Activated CD4-positive, alpha-beta T cell treated with anti-CD3 and anti-CD28 coated beads for 1 hour (primary cell): ENCODE measurements around the gene PFKP.

ENCODE experiments used
- DNase-seq: peaks from one replicate; pipeline ENCODE4 v3.0.0-alpha.2; 2020

Gene PFKP

DNA sequence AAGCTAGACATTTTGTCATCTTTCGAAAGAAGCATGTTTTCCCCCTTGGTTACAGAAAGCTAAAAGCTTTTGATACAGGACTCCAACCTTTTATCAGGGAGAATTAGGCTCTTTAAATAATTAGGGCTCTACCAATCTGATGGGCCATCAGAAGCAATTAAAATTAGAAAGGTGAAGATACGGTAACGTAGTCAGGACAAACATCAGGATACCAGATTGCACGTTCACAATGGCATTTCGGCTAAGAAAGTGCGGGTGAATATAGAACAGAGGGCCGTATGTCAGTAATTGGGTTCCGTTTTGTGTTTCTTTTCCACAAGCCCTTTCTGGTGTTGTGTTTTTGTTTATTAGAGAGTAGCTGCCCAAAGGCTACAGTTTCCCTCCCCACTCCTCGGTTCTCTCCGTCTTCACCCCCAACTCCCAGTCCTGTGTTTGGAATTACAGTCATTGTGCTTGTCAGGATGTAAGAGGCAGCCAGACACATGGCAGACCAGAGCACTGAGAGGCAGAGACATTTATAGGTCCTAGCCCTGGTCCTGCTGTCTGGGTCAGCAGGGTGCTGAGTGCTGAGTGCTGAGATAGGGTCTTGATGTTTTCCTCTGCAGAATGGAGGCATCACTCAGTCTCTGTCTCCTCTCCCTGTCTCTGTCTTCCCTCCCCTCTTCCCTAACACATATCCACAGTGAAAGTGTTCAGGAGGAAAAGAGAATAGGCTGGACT lies 5.5 kb downstream of the PFKP start:
- DNase-seq, result no peak

DNA sequence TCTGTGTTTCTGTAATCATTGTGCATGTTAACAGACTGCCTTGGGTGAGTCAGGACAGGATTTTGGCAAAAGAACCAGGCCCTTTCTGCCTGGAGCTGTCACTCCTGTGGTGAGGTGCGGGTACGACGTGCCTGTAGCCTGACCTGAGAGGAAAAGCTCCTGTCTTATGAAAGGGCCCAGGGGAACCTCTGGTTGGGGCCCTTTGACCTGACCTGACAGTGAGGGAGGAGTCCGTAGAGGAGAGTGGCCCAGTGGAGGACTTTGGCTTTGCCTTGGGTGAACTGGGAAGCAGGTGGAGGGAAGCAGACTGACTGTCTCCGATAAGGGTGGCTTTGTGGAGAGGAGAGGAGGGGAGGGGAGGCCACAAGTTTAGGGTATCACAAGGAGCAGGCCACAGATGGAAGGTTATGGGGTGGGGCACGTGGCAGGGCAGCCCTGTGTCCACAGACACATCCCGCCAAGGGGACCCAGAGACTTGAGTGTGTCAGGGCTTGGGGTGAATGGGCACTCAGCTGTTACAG lies 6.9 kb downstream of the PFKP start:
- no peak for DNase-seq

DNA sequence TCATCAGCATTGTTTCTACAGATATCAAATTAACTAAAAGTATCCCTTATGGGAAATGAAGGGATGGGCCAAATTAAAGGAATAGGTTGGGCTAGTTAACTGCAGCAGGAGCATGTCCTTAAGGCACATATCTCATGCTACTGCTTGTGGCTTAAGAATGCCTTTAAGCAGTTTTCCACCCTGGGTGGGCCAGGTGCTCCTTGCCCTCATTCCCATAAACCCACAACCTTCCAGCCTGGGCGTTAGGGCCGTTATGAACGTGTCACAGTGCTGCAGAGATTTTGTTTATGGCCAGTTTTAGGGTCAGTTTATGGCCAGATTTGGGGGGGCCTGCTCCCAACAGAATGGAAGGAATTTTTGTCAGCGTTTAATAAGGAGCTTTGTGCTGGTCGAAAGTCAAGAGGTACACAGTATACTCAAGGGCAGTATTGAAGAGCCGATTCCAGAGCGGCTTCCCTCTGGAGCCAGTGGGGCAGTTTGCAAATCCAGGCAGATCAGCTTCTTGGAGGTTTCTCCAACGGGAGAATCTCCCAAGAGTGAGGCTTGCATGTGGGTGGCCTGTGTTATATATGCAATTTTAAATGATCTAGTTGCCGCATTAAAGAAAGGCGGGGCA lies 7.7 kb downstream of the PFKP start:
- no peak for DNase-seq

- DNase-seq, result no peak
Measured at GRCh38 chr10:3076138-3076537, 8.8 kb downstream of the PFKP start.

GRCh38 chr10:3077509-3077908 lies 10.2 kb downstream of the PFKP start:
- no peak for DNase-seq

GRCh38 chr10:3077940-3078630 lies 10.7 kb downstream of the PFKP start:
- DNase-seq, result no peak

- DNase-seq, result no peak
Measured at GRCh38 chr10:3081383-3081981, 14.1 kb downstream of the PFKP start.

GRCh38 chr10:3082290-3082689 lies 14.9 kb downstream of the PFKP start:
- no peak for DNase-seq

GRCh38 chr10:3085785-3086567 lies 18.6 kb downstream of the PFKP start:
- DNase-seq, result no peak

DNA sequence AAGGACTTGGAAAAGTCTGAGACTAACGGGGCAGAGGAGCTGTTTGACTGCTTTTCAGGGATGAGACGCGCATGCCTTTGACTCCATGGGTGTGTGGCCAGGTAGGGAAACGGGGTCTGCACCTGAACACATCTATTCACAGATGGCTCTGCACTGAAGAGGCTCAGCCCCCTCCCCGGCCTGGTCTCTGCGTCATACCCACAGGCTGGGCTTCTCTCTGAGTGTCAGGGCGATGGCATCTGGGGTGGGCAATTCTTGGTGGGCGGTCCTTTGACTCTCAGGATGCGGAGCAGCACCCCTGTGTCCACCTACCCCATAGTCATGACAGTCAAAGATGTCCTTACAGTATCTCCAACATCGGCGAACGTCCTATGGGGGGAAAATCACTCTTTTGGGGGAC lies 23.0 kb downstream of the PFKP start:
- no peak for DNase-seq

DNA sequence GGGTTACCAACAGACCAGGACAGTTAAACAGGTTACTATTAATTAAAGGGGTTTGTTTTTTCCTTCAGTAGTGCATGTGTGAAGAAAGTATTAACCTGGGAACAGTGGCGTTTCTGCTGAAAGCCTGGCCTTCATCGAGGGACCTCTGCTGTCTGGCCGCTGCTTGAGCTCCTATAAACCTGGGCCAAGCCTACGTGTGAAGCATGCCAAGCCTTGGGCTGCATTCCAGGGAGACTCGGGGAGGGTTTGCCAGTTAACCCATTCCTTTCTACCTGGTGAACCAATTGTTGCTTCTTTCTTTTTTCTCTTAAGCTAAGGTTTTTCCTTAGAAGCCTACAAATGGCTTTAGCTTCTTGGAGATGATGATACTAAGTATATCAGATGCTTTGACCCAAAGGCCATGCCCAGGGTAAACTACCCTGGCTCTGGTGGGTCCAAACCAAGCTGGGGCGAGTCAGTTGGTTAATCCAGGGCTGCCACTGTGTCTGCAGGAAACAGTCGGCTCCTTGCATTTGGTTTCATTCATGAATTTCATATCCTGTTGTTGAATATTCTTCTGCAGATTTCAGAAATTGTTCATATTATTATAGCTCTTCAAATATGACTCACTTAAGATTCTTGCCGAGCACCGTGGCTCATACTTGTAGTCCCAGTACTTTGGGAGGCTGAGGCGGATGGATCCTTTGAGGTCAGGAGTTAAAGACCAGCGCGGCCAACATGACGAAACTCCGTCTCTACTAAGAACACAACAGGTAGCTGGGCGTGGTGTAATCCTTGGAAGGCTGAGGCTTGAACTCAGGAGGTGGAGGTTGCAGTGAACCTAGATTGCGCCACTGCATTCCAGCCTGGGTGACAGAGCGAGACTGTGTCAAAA lies 23.8 kb downstream of the PFKP start:
- DNase-seq, result no peak

GRCh38 chr10:3091921-3092320 lies 24.6 kb downstream of the PFKP start:
- no peak for DNase-seq

GRCh38 chr10:3093996-3094395 lies 26.6 kb downstream of the PFKP start:
- DNase-seq, result no peak

- no peak for DNase-seq
Measured at GRCh38 chr10:3094609-3095036, 27.3 kb downstream of the PFKP start.

DNA sequence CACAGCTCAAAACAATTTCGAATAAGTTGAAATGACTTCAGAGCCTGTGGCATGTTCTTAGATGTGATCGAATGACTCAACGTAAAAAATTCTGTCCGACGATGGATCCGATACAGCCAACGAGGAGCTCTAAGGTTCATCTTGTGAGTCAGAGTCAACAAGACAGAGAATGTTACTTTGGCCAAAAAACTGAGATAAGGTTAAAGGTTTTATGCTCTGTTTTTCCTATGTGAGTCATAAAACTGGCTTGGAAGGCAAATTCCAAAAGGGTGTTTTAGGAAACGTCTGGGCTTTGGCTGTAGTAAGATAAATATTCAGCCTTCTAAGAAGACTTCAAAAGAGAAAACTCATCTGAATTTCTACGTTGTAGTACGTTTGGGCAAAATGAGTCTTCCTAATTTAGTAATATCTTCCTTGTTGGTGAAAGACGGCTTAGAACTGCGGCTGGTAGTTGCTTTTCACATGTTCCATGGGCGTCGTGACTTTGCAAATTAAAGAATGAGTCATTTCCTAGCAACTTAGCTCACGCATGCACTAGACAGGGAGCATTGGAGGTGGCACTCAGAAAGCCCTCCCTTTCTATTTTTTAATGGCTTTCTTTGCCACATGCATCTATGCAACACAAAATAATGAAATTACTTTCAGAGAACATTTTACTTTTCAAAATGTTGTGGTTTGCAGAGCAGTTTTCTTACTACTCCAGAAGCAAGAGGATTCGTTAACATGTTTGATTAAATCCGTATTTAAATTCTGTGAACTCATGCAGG lies 28.2 kb downstream of the PFKP start:
- DNase-seq, result no peak

DNA sequence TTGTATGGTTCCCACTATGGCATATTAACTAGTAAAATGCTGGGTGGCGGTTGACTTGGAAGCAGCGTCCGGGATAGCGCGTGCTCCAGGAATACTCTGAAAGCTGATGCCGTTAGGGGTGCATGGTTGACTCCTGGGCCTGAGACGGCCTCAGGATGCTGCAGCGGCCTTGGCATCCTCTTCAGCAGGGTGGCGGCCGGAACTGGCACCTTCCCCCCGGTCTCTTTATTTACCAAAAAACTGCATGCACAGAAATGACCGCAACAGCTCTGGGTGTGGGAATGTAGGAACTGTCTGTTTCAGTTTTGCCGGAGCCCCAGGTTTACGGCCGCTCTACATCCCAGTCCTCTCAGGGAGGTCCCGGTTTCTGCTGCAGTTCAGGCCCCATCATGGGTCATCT lies 28.8 kb downstream of the PFKP start:
- no peak for DNase-seq

GRCh38 chr10:3097160-3097559 lies 29.8 kb downstream of the PFKP start:
- no peak for DNase-seq

DNA sequence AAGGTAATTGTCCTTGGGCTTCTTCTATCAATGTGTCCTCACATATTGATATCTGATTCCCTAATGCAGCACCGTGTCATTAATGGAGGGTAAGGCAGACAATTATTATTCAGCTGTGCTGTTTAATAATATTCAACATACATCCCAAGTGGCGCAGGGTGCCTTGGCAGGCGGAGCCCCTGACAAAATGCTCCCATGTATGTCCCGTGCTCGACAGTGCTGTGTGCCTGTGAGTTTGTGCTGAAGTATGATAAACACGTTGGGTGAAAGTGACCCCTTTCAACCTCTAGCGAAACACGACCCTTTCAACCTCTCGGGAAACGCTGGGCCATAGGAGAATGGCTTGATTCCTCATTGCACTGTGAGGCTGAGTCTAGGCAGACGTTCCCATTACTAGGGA lies 31.3 kb downstream of the PFKP start:
- no peak for DNase-seq

DNA sequence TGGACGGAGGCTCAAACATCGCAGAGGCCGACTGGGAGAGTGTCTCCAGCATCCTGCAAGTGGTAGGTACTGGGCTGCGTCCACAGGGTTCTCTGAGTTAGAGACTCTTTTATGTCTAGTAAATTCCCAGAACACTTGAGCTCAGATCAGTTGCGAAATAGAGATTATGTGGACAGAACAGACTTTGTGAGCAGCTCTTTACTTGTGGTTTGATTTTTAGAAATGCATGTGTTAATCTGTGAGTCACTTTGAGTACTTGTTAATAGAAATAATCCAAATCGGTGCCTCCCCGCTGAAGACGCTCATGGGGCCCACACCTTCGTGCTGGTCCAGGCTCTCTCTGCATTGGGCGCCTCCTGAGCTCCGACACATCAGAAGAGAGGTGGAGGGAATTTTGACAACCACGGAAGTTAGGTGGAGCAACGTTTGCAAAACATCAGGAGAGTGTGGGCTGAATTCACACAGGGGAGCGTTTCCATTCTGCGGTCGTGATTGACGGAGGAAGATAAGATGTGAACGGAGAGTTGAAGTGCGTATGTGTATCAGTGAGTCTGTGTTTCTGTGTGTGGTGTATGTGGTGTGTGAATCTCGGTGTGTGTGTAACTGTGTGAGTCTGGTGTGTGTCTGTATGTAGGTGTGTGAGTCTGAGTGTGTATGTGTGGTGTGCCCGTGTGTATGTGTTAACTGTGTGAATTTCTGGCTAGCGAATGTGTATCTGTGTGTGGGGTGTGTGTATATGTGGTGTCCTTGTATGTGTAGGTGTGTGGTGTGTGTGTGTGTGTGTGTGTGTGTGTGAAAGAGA lies 32.1 kb downstream of the PFKP start:
- no peak for DNase-seq
